Measurements from ENCODE around the gene KRTCAP2. TPM values are rescaled to one million over a fixed set of nuclear protein-coding genes. Genes with fewer than 3 reads are reported as not detected.

The KRTCAP2 gene
- total and polyA plus RNA-seq, 8 donors = 91.8 to 238 (median 108) TPM

DNA sequence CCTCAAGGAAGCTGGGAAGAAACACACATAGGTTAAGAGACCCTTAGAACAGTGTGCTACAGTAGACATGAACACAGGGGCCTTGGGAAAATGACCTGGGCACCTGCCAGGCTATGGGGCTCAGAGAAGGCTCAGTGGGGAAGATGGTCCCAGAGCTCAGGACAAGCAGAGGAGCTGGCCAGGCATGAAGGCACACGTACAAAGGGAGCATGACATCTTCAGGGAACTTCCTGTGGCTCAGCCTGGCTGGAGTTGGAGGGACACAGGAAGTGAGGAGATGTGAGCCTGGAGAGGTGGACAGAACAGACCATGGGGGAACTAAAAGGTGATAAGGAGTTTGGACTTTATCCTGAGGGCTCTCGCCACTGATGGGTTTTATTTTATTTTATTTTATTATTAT lies 41.2 kb downstream of the KRTCAP2 start:
- Histone ChIP-seq H3K4me1 (peaks cover 30 to 42% (median 32%) of the 10 kb centered on the region in 3 donors), H3K27me3 (no peaks in the 10 kb centered on the region), H3K9me3 (no peaks in the 10 kb centered on the region), H3K36me3 (peaks cover 0 to 31% (median 19%) of the 10 kb centered on the region in 3 donors), H3K4me3 (peak overlapping the region in 1 of 4 donors; percentile 93), H3K27ac (peak overlapping the region in 2 of 4 donors; percentile 94 to 95)
- FAIRE-seq (no peak), DNase-seq (no peak), ATAC-seq (no peak)
- whole genome bisulfite sequencing, 2 donors = 55 to 63% methylated on average over 2 of the region's 2 CpGs
- intact Hi-C loops (cut with DNase I) = no loop called here
- TF ChIP-seq CTCF (IDR thresholded peaks at IDR 0.05) = no peak

- no peak for ATAC-seq
- DNase-seq = peak; percentile 62 to 88 (median 74)
- WGBS, 2 donors = 25 to 31% methylated on average over 8 of the region's 8 CpGs
These were observed 41.8 kb downstream of the KRTCAP2 start for GRCh38 chr1:155131285-155131684.

GRCh38 chr1:155130272-155131006 lies 42.7 kb downstream of the KRTCAP2 start:
- H3K4me1 ChIP-seq = peaks cover 28 to 42% (median 29%) of the 10 kb centered on the region in 3 donors
- no peak for TF ChIP-seq CTCF (IDR thresholded peaks at IDR 0.05)
- 20 to 22% methylated on average over 6 of the region's 6 CpGs for WGBS, 2 donors
- peak overlapping the region; percentile 23 to 93 (median 81) for H3K4me3 ChIP-seq
- peak overlapping the region; percentile 79 to 95 (median 94) for H3K27ac ChIP-seq
- intact Hi-C loops (cut with DNase I) = no loop called here
- ATAC-seq (no peak), DNase-seq (peak in 2 of 6 donors; percentile 23 to 27), FAIRE-seq (no peak)
- H3K27me3 ChIP-seq = no peaks in the 10 kb centered on the region
- H3K9me3 ChIP-seq = no peaks in the 10 kb centered on the region
- peaks cover 0 to 31% (median 19%) of the 10 kb centered on the region in 3 donors for H3K36me3 ChIP-seq

More at GRCh38 chr1:155131285-155131684, 41.8 kb downstream of the KRTCAP2 start:
- peaks cover 28 to 42% (median 29%) of the 10 kb centered on the region in 3 donors for H3K4me1 ChIP-seq
- no peak for TF ChIP-seq CTCF (IDR thresholded peaks at IDR 0.05)
- peaks cover 0 to 31% (median 19%) of the 10 kb centered on the region in 3 donors for H3K36me3 ChIP-seq
- no peak for FAIRE-seq
- no peaks in the 10 kb centered on the region for H3K27me3 ChIP-seq
- intact Hi-C loops (cut with DNase I) = no loop called here
- H3K27ac ChIP-seq = peak overlapping the region; percentile 17 to 95 (median 94)
- no peaks in the 10 kb centered on the region for H3K9me3 ChIP-seq
- H3K4me3 ChIP-seq = peak overlapping the region in 2 of 4 donors; percentile 89 to 93

- H3K9me3 ChIP-seq = no peaks in the 10 kb centered on the region
- H3K27me3 ChIP-seq = no peaks in the 10 kb centered on the region
- H3K4me3 ChIP-seq = peak overlapping the region; percentile 70 to 93 (median 81)
- no peak for TF ChIP-seq CTCF (IDR thresholded peaks at IDR 0.05)
- peaks cover 16 to 28% (median 22%) of the 10 kb centered on the region in 3 donors for H3K4me1 ChIP-seq
- DNase-seq (peak in 5 of 6 donors; percentile 70 to 77 (median 74)), FAIRE-seq (no peak), ATAC-seq (peak; percentile 44 to 61 (median 47))
- intact Hi-C loops (cut with DNase I) = no loop called here
- H3K27ac ChIP-seq = peak overlapping the region; percentile 79 to 95 (median 94)
- 1 to 8% methylated on average over 14 of the region's 14 CpGs for WGBS, 2 donors
- peaks cover 0 to 25% (median 16%) of the 10 kb centered on the region in 3 donors for H3K36me3 ChIP-seq
These were observed 44.2 kb downstream of the KRTCAP2 start for GRCh38 chr1:155128755-155129473.
